ENCODE measurements around the gene GALNT16. TPM values are rescaled to one million over a fixed set of nuclear protein-coding genes. Genes with fewer than 3 reads are reported as not detected.

Gene GALNT16
- total RNA-seq, 4 donors from 2014 or later: 4.4 to 47.9 (median 11.6) TPM

GRCh38 chr14:69280746-69281291 is 20.9 kb downstream of the GALNT16 start:
- Histone ChIP-seq H3K36me3 (no peaks in the 10 kb centered on the region), H3K27ac (no peak overlapping the region), H3K27me3 (no peaks in the 10 kb centered on the region), H3K4me1 (no peaks in the 10 kb centered on the region), H3K4me3 (no peak overlapping the region), H3K9me3 (no peaks in the 10 kb centered on the region)
- no peak for DNase-seq
- TF ChIP-seq CTCF (IDR thresholded peaks at IDR 0.05) (no peak), POLR2A (IDR thresholded peaks at IDR 0.05) (no peak)

- no peak for TF ChIP-seq POLR2A (IDR thresholded peaks at IDR 0.05)
- no peak for TF ChIP-seq CTCF (IDR thresholded peaks at IDR 0.05)
- no peak overlapping the region for H3K4me3 ChIP-seq
- H3K4me1 ChIP-seq: no peaks in the 10 kb centered on the region
- no peak overlapping the region for H3K27ac ChIP-seq
- no peaks in the 10 kb centered on the region for H3K27me3 ChIP-seq
- H3K36me3 ChIP-seq: no peaks in the 10 kb centered on the region
- no peaks in the 10 kb centered on the region for H3K9me3 ChIP-seq
- DNase-seq: no peak
These were observed 21.7 kb downstream of the GALNT16 start for GRCh38 chr14:69281450-69282169.

GRCh38 chr14:69282448-69282847 is 22.5 kb downstream of the GALNT16 start:
- H3K27ac ChIP-seq: no peak overlapping the region
- no peak overlapping the region for H3K4me3 ChIP-seq
- TF ChIP-seq CTCF (IDR thresholded peaks at IDR 0.05) (no peak), POLR2A (IDR thresholded peaks at IDR 0.05) (no peak)
- DNase-seq: no peak
- no peaks in the 10 kb centered on the region for H3K27me3 ChIP-seq
- H3K36me3 ChIP-seq: no peaks in the 10 kb centered on the region
- no peaks in the 10 kb centered on the region for H3K9me3 ChIP-seq
- peaks cover 0 to 6% (median 0%) of the 10 kb centered on the region in 4 donors for H3K4me1 ChIP-seq

GRCh38 chr14:69284170-69284569 is 24.2 kb downstream of the GALNT16 start:
- H3K27ac ChIP-seq: no peak overlapping the region
- no peak overlapping the region for H3K4me3 ChIP-seq
- TF ChIP-seq CTCF (IDR thresholded peaks at IDR 0.05) (no peak), POLR2A (IDR thresholded peaks at IDR 0.05) (no peak)
- no peak for DNase-seq
- no peaks in the 10 kb centered on the region for H3K36me3 ChIP-seq
- H3K4me1 ChIP-seq: peaks cover 0 to 17% (median 0%) of the 10 kb centered on the region in 4 donors
- no peaks in the 10 kb centered on the region for H3K9me3 ChIP-seq
- no peaks in the 10 kb centered on the region for H3K27me3 ChIP-seq

GRCh38 chr14:69285661-69286255 is 25.8 kb downstream of the GALNT16 start:
- H3K27ac ChIP-seq: no peak overlapping the region
- H3K4me1 ChIP-seq: peaks cover 0 to 17% (median 0%) of the 10 kb centered on the region in 4 donors
- H3K27me3 ChIP-seq: no peaks in the 10 kb centered on the region
- no peaks in the 10 kb centered on the region for H3K9me3 ChIP-seq
- TF ChIP-seq POLR2A (IDR thresholded peaks at IDR 0.05) (no peak), CTCF (IDR thresholded peaks at IDR 0.05) (no peak)
- H3K36me3 ChIP-seq: no peaks in the 10 kb centered on the region
- no peak for DNase-seq
- H3K4me3 ChIP-seq: no peak overlapping the region
